Panc1 (cell line): Measurements from ENCODE around the gene TAS1R2.

ENCODE experiments used
- POLR2AphosphoS5 ChIP-seq: IDR thresholded peaks from 2 replicates; pipeline ENCODE4 v1.6.1; 2012; ENCODE audit warnings: mild to moderate bottlenecking, low read depth, low read length, moderate library complexity
- SIN3A ChIP-seq: IDR thresholded peaks from 2 replicates; pipeline ENCODE4 v1.6.1; 2012; ENCODE audit warnings: low read depth, mild to moderate bottlenecking, low read length, moderate library complexity, borderline replicate concordance; ENCODE audit not compliant: insufficient read depth
- TCF7L2 ChIP-seq: IDR thresholded peaks from 2 replicates; pipeline ENCODE4 v1.6.1; 2011; ENCODE audit warnings: mild to moderate bottlenecking, low read depth, low read length, inconsistent platforms
- TF ChIP-seq, protein P1 (sequence below): fragments of 450-650 bp; IDR thresholded peaks from 2 replicates; pipeline ENCODE4 v1.5.1; 2017; ENCODE audit warnings: mild to moderate bottlenecking
- TF ChIP-seq, protein P2 (sequence below), 2 experiments: IDR thresholded peaks; 2 replicates each; pipeline ENCODE4 v1.6.1; 2011 to 2012; ENCODE audit warnings: low read depth in 2 of 2, control low read depth in 1 of 2, low read length in 1 of 2, mild to moderate bottlenecking in 1 of 2, moderate library complexity in 1 of 2; ENCODE audit not compliant: insufficient read depth in 1 of 2

DNA sequence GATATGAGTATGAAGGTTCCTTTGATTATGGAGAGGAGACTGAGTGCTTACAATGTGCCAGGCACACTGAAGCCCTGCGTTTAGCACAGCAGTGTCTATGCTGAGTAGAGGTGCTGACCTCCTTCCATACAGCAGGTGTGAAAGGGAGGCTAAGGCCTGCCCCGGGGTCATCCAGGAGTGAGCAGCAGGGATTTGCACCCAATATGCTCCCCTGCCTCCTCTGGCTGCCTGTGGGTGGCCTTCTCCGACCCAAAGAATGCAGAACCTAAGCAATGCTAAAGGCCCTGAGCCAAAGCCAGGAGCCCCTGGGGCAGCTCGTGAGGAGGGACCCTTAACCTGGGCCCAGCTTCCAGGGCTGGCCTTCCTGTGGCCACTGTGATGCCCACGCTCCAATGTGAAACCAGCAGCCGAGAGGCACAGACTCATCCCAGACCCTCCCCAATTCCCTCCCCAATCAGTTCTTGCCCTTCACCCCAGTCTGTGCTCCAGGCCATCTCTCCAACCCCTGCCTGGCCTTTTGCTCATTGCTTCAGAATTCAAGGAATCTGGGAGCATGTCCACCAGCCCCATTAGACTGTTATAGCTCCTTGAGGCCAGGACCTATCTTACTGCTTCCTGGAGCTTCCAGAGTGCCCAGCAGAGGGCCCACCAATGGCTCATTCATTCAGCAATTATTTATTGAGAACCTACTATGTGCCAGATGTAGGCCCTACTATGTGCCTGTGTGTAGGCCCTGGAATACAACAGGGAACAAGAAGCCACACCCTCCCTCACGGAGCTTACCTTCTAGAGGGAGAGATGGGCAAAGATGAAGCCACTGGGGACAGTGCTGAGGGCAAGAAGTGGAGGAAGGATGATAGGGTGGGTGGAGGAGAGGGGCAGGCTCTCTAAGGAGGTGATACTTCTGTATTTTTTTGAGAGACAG, 53.3 kb downstream of the TAS1R2 start:
- TF ChIP-seq, protein P1, sequence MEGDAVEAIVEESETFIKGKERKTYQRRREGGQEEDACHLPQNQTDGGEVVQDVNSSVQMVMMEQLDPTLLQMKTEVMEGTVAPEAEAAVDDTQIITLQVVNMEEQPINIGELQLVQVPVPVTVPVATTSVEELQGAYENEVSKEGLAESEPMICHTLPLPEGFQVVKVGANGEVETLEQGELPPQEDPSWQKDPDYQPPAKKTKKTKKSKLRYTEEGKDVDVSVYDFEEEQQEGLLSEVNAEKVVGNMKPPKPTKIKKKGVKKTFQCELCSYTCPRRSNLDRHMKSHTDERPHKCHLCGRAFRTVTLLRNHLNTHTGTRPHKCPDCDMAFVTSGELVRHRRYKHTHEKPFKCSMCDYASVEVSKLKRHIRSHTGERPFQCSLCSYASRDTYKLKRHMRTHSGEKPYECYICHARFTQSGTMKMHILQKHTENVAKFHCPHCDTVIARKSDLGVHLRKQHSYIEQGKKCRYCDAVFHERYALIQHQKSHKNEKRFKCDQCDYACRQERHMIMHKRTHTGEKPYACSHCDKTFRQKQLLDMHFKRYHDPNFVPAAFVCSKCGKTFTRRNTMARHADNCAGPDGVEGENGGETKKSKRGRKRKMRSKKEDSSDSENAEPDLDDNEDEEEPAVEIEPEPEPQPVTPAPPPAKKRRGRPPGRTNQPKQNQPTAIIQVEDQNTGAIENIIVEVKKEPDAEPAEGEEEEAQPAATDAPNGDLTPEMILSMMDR, result no peak
- TF ChIP-seq, protein P2, sequence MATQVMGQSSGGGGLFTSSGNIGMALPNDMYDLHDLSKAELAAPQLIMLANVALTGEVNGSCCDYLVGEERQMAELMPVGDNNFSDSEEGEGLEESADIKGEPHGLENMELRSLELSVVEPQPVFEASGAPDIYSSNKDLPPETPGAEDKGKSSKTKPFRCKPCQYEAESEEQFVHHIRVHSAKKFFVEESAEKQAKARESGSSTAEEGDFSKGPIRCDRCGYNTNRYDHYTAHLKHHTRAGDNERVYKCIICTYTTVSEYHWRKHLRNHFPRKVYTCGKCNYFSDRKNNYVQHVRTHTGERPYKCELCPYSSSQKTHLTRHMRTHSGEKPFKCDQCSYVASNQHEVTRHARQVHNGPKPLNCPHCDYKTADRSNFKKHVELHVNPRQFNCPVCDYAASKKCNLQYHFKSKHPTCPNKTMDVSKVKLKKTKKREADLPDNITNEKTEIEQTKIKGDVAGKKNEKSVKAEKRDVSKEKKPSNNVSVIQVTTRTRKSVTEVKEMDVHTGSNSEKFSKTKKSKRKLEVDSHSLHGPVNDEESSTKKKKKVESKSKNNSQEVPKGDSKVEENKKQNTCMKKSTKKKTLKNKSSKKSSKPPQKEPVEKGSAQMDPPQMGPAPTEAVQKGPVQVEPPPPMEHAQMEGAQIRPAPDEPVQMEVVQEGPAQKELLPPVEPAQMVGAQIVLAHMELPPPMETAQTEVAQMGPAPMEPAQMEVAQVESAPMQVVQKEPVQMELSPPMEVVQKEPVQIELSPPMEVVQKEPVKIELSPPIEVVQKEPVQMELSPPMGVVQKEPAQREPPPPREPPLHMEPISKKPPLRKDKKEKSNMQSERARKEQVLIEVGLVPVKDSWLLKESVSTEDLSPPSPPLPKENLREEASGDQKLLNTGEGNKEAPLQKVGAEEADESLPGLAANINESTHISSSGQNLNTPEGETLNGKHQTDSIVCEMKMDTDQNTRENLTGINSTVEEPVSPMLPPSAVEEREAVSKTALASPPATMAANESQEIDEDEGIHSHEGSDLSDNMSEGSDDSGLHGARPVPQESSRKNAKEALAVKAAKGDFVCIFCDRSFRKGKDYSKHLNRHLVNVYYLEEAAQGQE (IDR thresholded peaks at IDR 0.05; ENCODE audit: insufficient read depth in 1 of 2, low read depth in 2 of 2, low read length in 1 of 2), result no peak
- TF ChIP-seq SIN3A (no peak), POLR2AphosphoS5 (no peak), TCF7L2 (no peak)
